Right lobe of liver (tissue), 6 donors: ENCODE measurements around the gene ZNF774. TPM values are rescaled to one million over a fixed set of nuclear protein-coding genes. Genes with fewer than 3 reads are reported as not detected.

ENCODE experiments used
- ATAC-seq, 4 donors: fragments of 200-7000 bp; cut with Tn5 transposase; one replicate each; pipeline ENCODE4 v1.9.1; 2020; ENCODE audit warnings: mild to moderate bottlenecking in 4 of 4, moderate library complexity in 4 of 4
- DNase-seq, 3 donors: peaks; one replicate each; pipeline ENCODE4 v3.0.0-alpha.2; 2020
- H3K27ac ChIP-seq, 3 donors: fragments of 200-600 bp; one replicate each; pipeline ENCODE4 v1.8.0; 2022
- H3K27me3 ChIP-seq, 2 donors: fragments of 200-600 bp; one replicate each; pipeline ENCODE4 v1.8.0; 2022
- H3K36me3 ChIP-seq, 4 donors: fragments of 200-600 bp; sonication (generic) in 1 of 4; one replicate each; pipeline versions ENCODE4 v1.5.1 to v1.8.0; 2017 to 2022; ENCODE audit warnings: control low read depth in 1 of 4
- H3K4me1 ChIP-seq, 4 donors: fragments of 200-600 bp; sonication (generic) in 1 of 4; one replicate each; pipeline versions ENCODE4 v1.5.1 to v1.8.0; 2017 to 2022; ENCODE audit warnings: control low read depth in 1 of 4
- H3K4me3 ChIP-seq, 3 donors: fragments of 200-600 bp; one replicate each; pipeline ENCODE4 v1.8.0; 2022
- H3K9me3 ChIP-seq, 4 donors: fragments of 200-600 bp; sonication (generic) in 1 of 4; one replicate each; pipeline versions ENCODE4 v1.5.1 to v1.8.0; 2017 to 2022; ENCODE audit warnings: control low read depth in 1 of 4
- POLR2A ChIP-seq: fragments of 450-650 bp; IDR thresholded peaks from one replicate; pipeline ENCODE4 v1.6.1; 2017; ENCODE audit warnings: antibody characterized with exemption, mild to moderate bottlenecking
- WGBS: methylation state at CpG from one replicate; pipeline ENCODE4 v1.1.6; 2018; ENCODE audit warnings: low coverage, low lambda C conversion rate; ENCODE audit not compliant: insufficient coverage; ENCODE audit errors: missing lambda C conversion rate; 5-methylcytosine and 5-hydroxymethylcytosine counted together
- intact Hi-C, 2 donors: fragments of 100-400 bp; cut with DNase I; formaldehyde crosslinking; loops; one replicate each; pipeline versions ENCODE4 v1.11.2 to v1.14.1; 2022
- total RNA-seq, 6 experiments: library from RNA; depleted of rRNA in 2 of 6; stranded (reverse); fragments of >200 nt in 2 of 6; fragmentation: NEBNext Ultra II Directional in 3 of 6; extraction: Animal tissue kit (Norgen Biotek cat#: 25700) in 3 of 6; gene quantifications; one replicate each; pipeline versions ENCODE4 v1.1.0 to v1.2.4, GENCODE V29; 2016 to 2023
- TF ChIP-seq, protein P1 (sequence below), 4 donors: fragments of 200-600 bp in 3 of 4; fragments of 450-650 bp in 1 of 4; IDR thresholded peaks; one replicate each; pipeline versions ENCODE4 v1.5.1 to v1.8.0; 2016 to 2022; ENCODE audit warnings: antibody characterized with exemption in 4 of 4, mild to moderate bottlenecking in 2 of 4
- donor health status: DM: no; HTN: yes; CAD: no.
- donor health status: DM: no; HTN: no; CAD: no.
- donor health status: DM: no; HTN: no; CAD: no.
- donor health status: DM: no; HTN: yes; CAD: no.
- donor health status: DM: no; HTN: yes; CAD: no.

ZNF774 gene
- total RNA-seq, 6 experiments from 2014 or later, result 1.2 to 2.5 (median 1.7) TPM

DNA sequence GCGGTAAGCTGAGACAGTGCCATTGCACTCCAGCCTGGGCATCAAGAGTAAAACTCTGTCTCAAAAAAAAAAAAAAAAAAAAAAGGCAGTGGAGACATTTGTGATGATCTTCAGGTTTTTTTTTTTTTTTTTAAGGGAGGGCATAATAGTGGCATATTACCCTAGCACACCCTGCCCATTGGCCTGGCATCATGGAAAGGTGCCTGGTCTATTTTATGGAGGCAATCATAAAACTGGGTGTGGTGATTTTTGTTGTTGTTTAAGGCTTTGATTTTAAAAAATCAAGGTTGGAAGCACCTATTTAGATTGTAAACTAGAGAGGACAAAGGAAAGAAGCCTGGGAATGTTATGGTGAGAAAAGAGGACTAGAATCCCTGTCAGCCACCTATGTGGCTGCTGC, 42.0 kb downstream of the ZNF774 start:
- Histone ChIP-seq H3K27me3 (no peaks in the 10 kb centered on the region), H3K4me3 (no peak overlapping the region), H3K27ac (no peak overlapping the region), H3K36me3 (no peaks in the 10 kb centered on the region), H3K9me3 (no peaks in the 10 kb centered on the region), H3K4me1 (no peaks in the 10 kb centered on the region)
- no peak for TF ChIP-seq POLR2A
- TF ChIP-seq, protein P1, sequence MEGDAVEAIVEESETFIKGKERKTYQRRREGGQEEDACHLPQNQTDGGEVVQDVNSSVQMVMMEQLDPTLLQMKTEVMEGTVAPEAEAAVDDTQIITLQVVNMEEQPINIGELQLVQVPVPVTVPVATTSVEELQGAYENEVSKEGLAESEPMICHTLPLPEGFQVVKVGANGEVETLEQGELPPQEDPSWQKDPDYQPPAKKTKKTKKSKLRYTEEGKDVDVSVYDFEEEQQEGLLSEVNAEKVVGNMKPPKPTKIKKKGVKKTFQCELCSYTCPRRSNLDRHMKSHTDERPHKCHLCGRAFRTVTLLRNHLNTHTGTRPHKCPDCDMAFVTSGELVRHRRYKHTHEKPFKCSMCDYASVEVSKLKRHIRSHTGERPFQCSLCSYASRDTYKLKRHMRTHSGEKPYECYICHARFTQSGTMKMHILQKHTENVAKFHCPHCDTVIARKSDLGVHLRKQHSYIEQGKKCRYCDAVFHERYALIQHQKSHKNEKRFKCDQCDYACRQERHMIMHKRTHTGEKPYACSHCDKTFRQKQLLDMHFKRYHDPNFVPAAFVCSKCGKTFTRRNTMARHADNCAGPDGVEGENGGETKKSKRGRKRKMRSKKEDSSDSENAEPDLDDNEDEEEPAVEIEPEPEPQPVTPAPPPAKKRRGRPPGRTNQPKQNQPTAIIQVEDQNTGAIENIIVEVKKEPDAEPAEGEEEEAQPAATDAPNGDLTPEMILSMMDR (IDR thresholded peaks at IDR 0.05), result no peak
- intact Hi-C loops, result no loop called here
- 100% methylated on average over 1 of the region's 1 CpG for WGBS
- no peak for DNase-seq
- ATAC-seq, result no peak

DNA sequence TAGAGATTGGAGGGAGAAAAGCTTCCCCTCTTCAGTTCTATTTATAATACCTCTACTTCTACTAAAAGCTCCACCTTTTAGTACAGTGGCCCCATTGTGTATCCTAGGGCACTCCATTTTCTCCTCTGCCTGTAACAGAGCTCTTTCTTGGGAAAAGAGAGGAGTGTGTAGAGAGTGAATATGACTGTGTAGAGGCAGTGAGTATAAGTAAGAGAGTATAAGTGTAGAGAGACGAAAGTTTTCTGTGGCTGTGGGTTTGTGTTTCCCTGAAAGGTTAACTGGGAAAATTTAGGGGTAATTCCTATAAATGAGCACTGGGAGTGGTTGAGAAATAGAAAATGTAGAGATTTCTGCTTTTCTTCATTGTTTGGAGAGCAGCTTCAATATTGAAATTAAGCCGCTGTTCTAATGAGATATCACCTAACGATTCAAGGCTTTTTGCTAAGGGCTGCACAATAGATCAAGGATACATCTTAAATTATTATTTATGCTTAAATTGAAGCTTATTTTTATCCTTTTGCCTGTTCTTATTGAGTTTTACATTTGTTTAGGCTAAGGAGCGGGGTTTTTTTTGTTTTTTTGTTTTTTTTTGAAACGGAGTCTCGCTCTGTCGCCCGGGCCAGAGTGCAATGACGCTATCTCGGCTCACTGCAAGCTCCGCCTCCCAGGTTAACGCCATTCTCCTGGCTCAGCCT, 42.8 kb downstream of the ZNF774 start:
- H3K27ac ChIP-seq, result no peak overlapping the region
- intact Hi-C loops, result no loop called here
- ATAC-seq (no peak), DNase-seq (no peak)
- no peak overlapping the region for H3K4me3 ChIP-seq
- H3K4me1 ChIP-seq, result no peaks in the 10 kb centered on the region
- H3K36me3 ChIP-seq, result no peaks in the 10 kb centered on the region
- TF ChIP-seq POLR2A, result no peak
- TF ChIP-seq, protein P1 (IDR thresholded peaks at IDR 0.05), result no peak
- no peaks in the 10 kb centered on the region for H3K9me3 ChIP-seq
- WGBS, result 90% methylated on average over 9 of the region's 12 CpGs
- H3K27me3 ChIP-seq, result no peaks in the 10 kb centered on the region

DNA sequence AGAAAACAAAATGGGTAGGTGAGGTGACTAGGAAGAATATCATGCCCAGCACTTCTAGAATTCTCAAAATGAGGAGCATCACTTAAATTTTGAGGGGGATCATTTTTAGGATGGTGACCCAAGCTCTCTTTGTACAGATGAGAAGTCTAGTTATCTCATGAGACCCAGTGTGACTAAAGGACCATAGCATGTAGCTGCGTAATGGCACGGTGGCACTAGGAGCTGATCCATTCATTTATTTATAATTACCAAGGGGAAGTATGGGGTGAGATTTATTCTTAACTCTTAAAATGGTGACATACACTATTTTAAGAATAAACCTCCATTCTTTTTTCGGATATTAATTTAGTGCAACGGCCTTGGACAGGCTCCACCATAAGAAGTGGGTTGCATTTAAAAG, 44.2 kb downstream of the ZNF774 start:
- intact Hi-C loops, result no loop called here
- no peak for DNase-seq
- WGBS, result 82% methylated on average over 4 of the region's 4 CpGs
- H3K9me3 ChIP-seq, result no peaks in the 10 kb centered on the region
- TF ChIP-seq, protein P1 (IDR thresholded peaks at IDR 0.05), result no peak
- TF ChIP-seq POLR2A, result no peak
- no peaks in the 10 kb centered on the region for H3K27me3 ChIP-seq
- no peak overlapping the region for H3K27ac ChIP-seq
- H3K36me3 ChIP-seq, result no peaks in the 10 kb centered on the region
- H3K4me3 ChIP-seq, result no peak overlapping the region
- ATAC-seq, result no peak
- H3K4me1 ChIP-seq, result peaks cover 0 to 4% (median 0%) of the 10 kb centered on the region in 4 donors

DNA sequence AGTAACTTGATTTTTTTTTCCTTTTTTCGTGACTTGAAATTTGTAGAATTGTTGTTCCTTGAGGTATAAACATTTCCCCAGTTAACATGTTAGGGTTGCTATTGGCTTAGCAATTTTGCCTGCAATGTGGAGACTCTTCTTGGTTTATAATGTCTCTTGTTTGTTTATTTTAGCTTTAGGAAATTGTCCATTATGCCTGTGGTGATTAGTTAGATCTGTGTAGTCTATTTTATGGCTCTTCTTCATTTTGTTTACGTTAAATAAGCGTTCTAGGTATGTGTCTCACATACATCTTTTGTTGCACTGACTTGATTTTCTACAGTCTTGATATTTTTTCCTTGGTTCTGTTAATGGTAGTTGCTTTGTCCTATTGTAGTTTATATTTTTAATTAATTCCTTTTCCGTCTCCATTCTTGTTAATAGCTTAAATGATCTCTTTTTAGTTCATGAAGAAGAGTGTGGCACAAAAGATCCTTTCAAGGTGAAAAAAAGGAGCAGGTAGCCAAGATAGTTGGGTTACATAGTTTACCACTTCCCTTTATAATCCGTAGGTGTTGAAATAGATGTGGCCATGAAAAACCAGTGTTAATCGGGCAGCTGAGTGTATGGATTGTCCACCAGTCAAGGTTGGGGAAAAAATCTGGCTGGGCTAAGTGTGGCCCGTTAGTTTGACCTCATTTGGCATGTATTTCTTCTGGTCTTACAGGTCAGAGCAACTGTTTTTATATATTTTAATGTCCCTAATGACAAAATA, 48.1 kb downstream of the ZNF774 start:
- ATAC-seq, result peak in 2 of 4 donors; percentile 25 to 26
- peak overlapping the region; percentile 63 to 68 (median 66) for H3K27ac ChIP-seq
- H3K9me3 ChIP-seq, result no peaks in the 10 kb centered on the region
- H3K4me3 ChIP-seq, result no peak overlapping the region
- no peaks in the 10 kb centered on the region for H3K27me3 ChIP-seq
- no peak for DNase-seq
- WGBS, result 62% methylated on average over 7 of the region's 7 CpGs
- no peaks in the 10 kb centered on the region for H3K36me3 ChIP-seq
- intact Hi-C loops, result no loop called here
- peaks cover 0 to 17% (median 0%) of the 10 kb centered on the region in 4 donors for H3K4me1 ChIP-seq
- TF ChIP-seq POLR2A, result no peak
- TF ChIP-seq, protein P1 (IDR thresholded peaks at IDR 0.05), result no peak
